ENCODE results near the gene MAP3K4.

DNA sequence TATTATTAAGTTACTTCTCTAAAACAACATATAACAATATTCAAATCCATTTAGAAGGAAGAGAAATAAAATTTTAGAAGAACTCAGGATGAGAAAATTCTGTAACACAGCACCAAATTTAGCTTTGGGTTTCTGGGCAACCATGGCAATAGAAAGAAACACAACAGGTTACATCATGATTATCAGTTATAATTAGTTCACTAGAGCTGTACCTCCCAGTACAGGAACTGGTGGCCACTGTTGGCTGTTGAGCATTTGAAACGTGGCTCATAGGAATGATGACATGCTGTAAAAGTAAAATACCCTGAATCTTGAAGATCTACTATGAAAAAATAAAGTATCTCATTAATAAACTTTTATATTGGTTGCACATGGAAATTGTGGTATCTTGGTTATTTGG lies 23.7 kb upstream of the MAP3K4 start:
- TF ChIP-seq, protein P1, sequence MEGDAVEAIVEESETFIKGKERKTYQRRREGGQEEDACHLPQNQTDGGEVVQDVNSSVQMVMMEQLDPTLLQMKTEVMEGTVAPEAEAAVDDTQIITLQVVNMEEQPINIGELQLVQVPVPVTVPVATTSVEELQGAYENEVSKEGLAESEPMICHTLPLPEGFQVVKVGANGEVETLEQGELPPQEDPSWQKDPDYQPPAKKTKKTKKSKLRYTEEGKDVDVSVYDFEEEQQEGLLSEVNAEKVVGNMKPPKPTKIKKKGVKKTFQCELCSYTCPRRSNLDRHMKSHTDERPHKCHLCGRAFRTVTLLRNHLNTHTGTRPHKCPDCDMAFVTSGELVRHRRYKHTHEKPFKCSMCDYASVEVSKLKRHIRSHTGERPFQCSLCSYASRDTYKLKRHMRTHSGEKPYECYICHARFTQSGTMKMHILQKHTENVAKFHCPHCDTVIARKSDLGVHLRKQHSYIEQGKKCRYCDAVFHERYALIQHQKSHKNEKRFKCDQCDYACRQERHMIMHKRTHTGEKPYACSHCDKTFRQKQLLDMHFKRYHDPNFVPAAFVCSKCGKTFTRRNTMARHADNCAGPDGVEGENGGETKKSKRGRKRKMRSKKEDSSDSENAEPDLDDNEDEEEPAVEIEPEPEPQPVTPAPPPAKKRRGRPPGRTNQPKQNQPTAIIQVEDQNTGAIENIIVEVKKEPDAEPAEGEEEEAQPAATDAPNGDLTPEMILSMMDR (IDR thresholded peaks at IDR 0.05; ENCODE audit: borderline replicate concordance, extremely low read depth, low read length, poor library complexity, severe bottlenecking): no peak
- TF ChIP-seq EZH2 (IDR thresholded peaks at IDR 0.05; ENCODE audit: borderline replicate concordance, low read depth, low read length, severe bottlenecking): no peak

Data from DND-41 (cell line).